Colonic mucosa (tissue), 4 donors: ENCODE measurements around the gene ADGRL3. TPM values are rescaled to one million over a fixed set of nuclear protein-coding genes. Genes with fewer than 3 reads are reported as not detected.
A peak's percentile ranks its signal among the peaks of the same experiment; 100 is the strongest.

ENCODE experiments used
- DNase-seq: peaks from one replicate; pipeline ENCODE4 v3.0.0-alpha.2; 2020
- H3K27ac ChIP-seq: fragments of 200-600 bp; one replicate; pipeline ENCODE4 v1.8.0; 2021
- H3K27me3 ChIP-seq: fragments of 200-600 bp; one replicate; pipeline ENCODE4 v1.8.0; 2021
- H3K36me3 ChIP-seq: fragments of 200-600 bp; one replicate; pipeline ENCODE4 v1.8.0; 2021
- H3K4me1 ChIP-seq: fragments of 200-600 bp; one replicate; pipeline ENCODE4 v1.8.0; 2021; ENCODE audit warnings: mild to moderate bottlenecking
- H3K4me3 ChIP-seq: fragments of 200-600 bp; one replicate; pipeline ENCODE4 v1.8.0; 2021
- H3K9ac ChIP-seq, 2 donors: one replicate each; pipeline ENCODE4 v1.7.0; 2013; ENCODE audit warnings: control low read depth in 2 of 2, low read depth in 2 of 2, low read length in 2 of 2
- H3K9me3 ChIP-seq: fragments of 200-600 bp; one replicate; pipeline ENCODE4 v1.8.0; 2021
- CTCF ChIP-seq: fragments of 200-600 bp; IDR thresholded peaks from one replicate; pipeline ENCODE4 v1.8.0; 2022; ENCODE audit warnings: antibody characterized with exemption, mild to moderate bottlenecking
- intact Hi-C: fragments of 100-400 bp; cut with DNase I; formaldehyde crosslinking; loops from one replicate; pipeline ENCODE4 v1.14.1; 2022
- total RNA-seq, 2 donors: library from RNA; stranded (reverse); fragmentation: NEBNext Ultra II Directional in 1 of 2; extraction: Animal tissue kit (Norgen Biotek cat#: 25700) in 1 of 2; gene quantifications; one replicate each; pipeline ENCODE4 v1.2.1, GENCODE V29; 2021
- donor health status: healthy.
- donor health status: DM: no; HTN: no; CAD: no.
- donor health status: DM: no; HTN: no; CAD: no.

Gene ADGRL3
- total RNA-seq, 2 donors from 2014 or later, result 4.1 to 4.4 TPM

- Histone ChIP-seq H3K9ac (no peak overlapping the region), H3K27me3 (no peaks in the 10 kb centered on the region), H3K4me1 (no peaks in the 10 kb centered on the region), H3K4me3 (no peak overlapping the region), H3K27ac (no peak overlapping the region), H3K36me3 (no peaks in the 10 kb centered on the region), H3K9me3 (no peaks in the 10 kb centered on the region)
- no peak for TF ChIP-seq CTCF
- no peak for DNase-seq
- intact Hi-C loops, result no loop called here
Observed at GRCh38 chr4:61528595-61528994, 328.5 kb downstream of the ADGRL3 start.

GRCh38 chr4:61531188-61531587 is 331.1 kb downstream of the ADGRL3 start:
- Histone ChIP-seq H3K27me3 (no peaks in the 10 kb centered on the region), H3K27ac (no peak overlapping the region), H3K4me3 (no peak overlapping the region), H3K9me3 (no peaks in the 10 kb centered on the region), H3K36me3 (no peaks in the 10 kb centered on the region), H3K9ac (no peak overlapping the region), H3K4me1 (no peaks in the 10 kb centered on the region)
- intact Hi-C loops, result no loop called here
- no peak for DNase-seq
- TF ChIP-seq CTCF, result no peak

GRCh38 chr4:61532336-61533000 is 332.3 kb downstream of the ADGRL3 start:
- Histone ChIP-seq H3K27ac (no peak overlapping the region), H3K36me3 (no peaks in the 10 kb centered on the region), H3K27me3 (no peaks in the 10 kb centered on the region), H3K9ac (no peak overlapping the region), H3K9me3 (no peaks in the 10 kb centered on the region), H3K4me1 (no peaks in the 10 kb centered on the region), H3K4me3 (no peak overlapping the region)
- no peak for DNase-seq
- intact Hi-C loops, result no loop called here
- TF ChIP-seq CTCF, result no peak

GRCh38 chr4:61533140-61533539 is 333.0 kb downstream of the ADGRL3 start:
- DNase-seq, result no peak
- no peaks in the 10 kb centered on the region for H3K36me3 ChIP-seq
- intact Hi-C loops, result no loop called here

GRCh38 chr4:61540944-61541343 is 340.8 kb downstream of the ADGRL3 start:
- Histone ChIP-seq H3K9ac (no peak overlapping the region), H3K36me3 (no peaks in the 10 kb centered on the region), H3K9me3 (no peaks in the 10 kb centered on the region), H3K4me3 (no peak overlapping the region), H3K27me3 (no peaks in the 10 kb centered on the region), H3K27ac (peak overlapping the region; percentile 43), H3K4me1 (no peaks in the 10 kb centered on the region)
- intact Hi-C loops, result no loop called here
- DNase-seq, result peak; percentile 83
- no peak for TF ChIP-seq CTCF

More at GRCh38 chr4:61533140-61533539, 333.0 kb downstream of the ADGRL3 start:
- H3K9me3 ChIP-seq, result no peaks in the 10 kb centered on the region
- no peaks in the 10 kb centered on the region for H3K4me1 ChIP-seq
- no peak overlapping the region for H3K9ac ChIP-seq
- no peaks in the 10 kb centered on the region for H3K27me3 ChIP-seq
- H3K4me3 ChIP-seq, result no peak overlapping the region
- no peak for TF ChIP-seq CTCF
- H3K27ac ChIP-seq, result no peak overlapping the region
